Heart left ventricle (tissue), 16 donors: ENCODE results near the gene ZIC2. TPM values are rescaled to one million over a fixed set of nuclear protein-coding genes. Genes with fewer than 3 reads are reported as not detected.

ENCODE experiments used
- ATAC-seq, 4 donors: fragments of 200-7000 bp; cut with Tn5 transposase; one replicate each; pipeline ENCODE4 v1.9.1; 2020 to 2022; ENCODE audit warnings: moderate library complexity in 4 of 4, mild to moderate bottlenecking in 3 of 4, moderate number of reproducible peaks in 1 of 4
- DNase-seq, 5 donors: peaks; one replicate each; pipeline ENCODE4 v3.0.0-alpha.2; 2020
- H3K27ac ChIP-seq, 12 donors: fragments of 200-600 bp; sonication (generic) in 4 of 12; one replicate each; pipeline versions ENCODE4 v1.5.0 to v1.8.0; 2016 to 2022; ENCODE audit warnings: mild to moderate bottlenecking in 2 of 12
- H3K27me3 ChIP-seq, 9 donors: fragments of 200-600 bp; sonication (generic) in 2 of 9; one replicate each; pipeline versions ENCODE4 v1.5.1 to v1.8.0; 2016 to 2022; ENCODE audit warnings: mild to moderate bottlenecking in 3 of 9
- H3K36me3 ChIP-seq, 9 donors: fragments of 200-600 bp; sonication (generic) in 2 of 9; one replicate each; pipeline versions ENCODE4 v1.5.0 to v1.8.0; 2018 to 2022; ENCODE audit warnings: mild to moderate bottlenecking in 2 of 9
- H3K4me1 ChIP-seq, 12 donors: fragments of 200-600 bp; sonication (generic) in 4 of 12; one replicate each; pipeline versions ENCODE4 v1.5.0 to v1.8.0; 2016 to 2022; ENCODE audit warnings: mild to moderate bottlenecking in 3 of 12
- H3K4me3 ChIP-seq, 12 donors: fragments of 200-600 bp; sonication (generic) in 4 of 12; one replicate each; pipeline versions ENCODE4 v1.5.0 to v1.8.0; 2017 to 2022; ENCODE audit warnings: mild to moderate bottlenecking in 9 of 12, moderate library complexity in 4 of 12
- H3K9me3 ChIP-seq, 12 donors: fragments of 200-600 bp; sonication (generic) in 4 of 12; one replicate each; pipeline versions ENCODE4 v1.5.0 to v1.8.0; 2016 to 2022; ENCODE audit warnings: mild to moderate bottlenecking in 1 of 12
- POLR2A ChIP-seq, 2 donors: fragments of 450-650 bp; IDR thresholded peaks; one replicate each; pipeline ENCODE4 v1.6.1; 2017; ENCODE audit warnings: antibody characterized with exemption in 2 of 2, mild to moderate bottlenecking in 2 of 2, moderate library complexity in 2 of 2
- WGBS, 4 donors: extraction: QIAGEN DNeasy Blood & Tissue Kit in 2 of 4; methylation state at CpG; one replicate each; pipeline versions ENCODE4 v1.1.5 to v1.1.7; 2013 to 2018; 5-methylcytosine and 5-hydroxymethylcytosine counted together
- intact Hi-C, 10 donors: fragments of 100-400 bp; cut with DNase I; formaldehyde crosslinking; loops; one replicate each; pipeline versions ENCODE4 v1.11.1 to v1.14.2; 2022
- polyA plus RNA-seq, 2 donors: library from polyadenylated mRNA; stranded (reverse); fragments of 200-250 nt; gene quantifications; one replicate each; pipeline ENCODE4 v1.2.3, GENCODE V29; 2013
- total RNA-seq, 9 donors: library from RNA; depleted of rRNA in 2 of 9; stranded (reverse); fragments of >200 nt in 2 of 9; fragmentation: NEBNext Ultra II Directional in 3 of 9; extraction: Animal tissue kit (Norgen Biotek cat#: 25700) in 3 of 9; gene quantifications; one replicate each; pipeline versions ENCODE4 v1.1.0 to v1.2.4, GENCODE V29; 2016 to 2023
- TF ChIP-seq, protein P1 (sequence below), 12 donors: fragments of 200-600 bp; sonication (generic) in 4 of 12; IDR thresholded peaks; one replicate each; pipeline versions ENCODE4 v1.5.0 to v1.8.0; 2018 to 2022; ENCODE audit warnings: antibody characterized with exemption in 12 of 12, mild to moderate bottlenecking in 5 of 12
- donor health status: ischemic (EF 13 %, LVEDD 7.1; RV severe dilation, severe dysfunction).
- donor health status: healthy with polysubstance abuse.
- donor health status: DM: no; HTN: yes; CAD: no.
- donor health status: DM: no; HTN: no; CAD: no.
- donor health status: ischemic (EF 25% LVEDD 6.9; RV normal size, moderate dysfunction).
- donor health status: ischemic (EF 25% LVEDD 5.7; RV mildly dilated, moderate dysfunction).
- donor health status: healthy.
- donor health status: DM: yes; HTN: yes; CAD: no.
- donor health status: ischemic (EF 35%, LVEDD 5.7; RV mildly dilated, moderate dysfunction).
- donor health status: nonischemic (EF 11% LVEDD 7.7; RV severe dilation, severe dysfunction).
- donor health status: DM: yes; HTN: yes; CAD: no.
- donor health status: PGD.
- donor health status: ischemic (EF 29% LVEDD 5.4; RV normal size, mild dysfunction).
- donor health status: nonischemic (EF 23%, LVEDD 6.1; RV moderate dilation, normal function).

The ZIC2 gene
- total and polyA plus RNA-seq, 11 donors, result not detected

DNA sequence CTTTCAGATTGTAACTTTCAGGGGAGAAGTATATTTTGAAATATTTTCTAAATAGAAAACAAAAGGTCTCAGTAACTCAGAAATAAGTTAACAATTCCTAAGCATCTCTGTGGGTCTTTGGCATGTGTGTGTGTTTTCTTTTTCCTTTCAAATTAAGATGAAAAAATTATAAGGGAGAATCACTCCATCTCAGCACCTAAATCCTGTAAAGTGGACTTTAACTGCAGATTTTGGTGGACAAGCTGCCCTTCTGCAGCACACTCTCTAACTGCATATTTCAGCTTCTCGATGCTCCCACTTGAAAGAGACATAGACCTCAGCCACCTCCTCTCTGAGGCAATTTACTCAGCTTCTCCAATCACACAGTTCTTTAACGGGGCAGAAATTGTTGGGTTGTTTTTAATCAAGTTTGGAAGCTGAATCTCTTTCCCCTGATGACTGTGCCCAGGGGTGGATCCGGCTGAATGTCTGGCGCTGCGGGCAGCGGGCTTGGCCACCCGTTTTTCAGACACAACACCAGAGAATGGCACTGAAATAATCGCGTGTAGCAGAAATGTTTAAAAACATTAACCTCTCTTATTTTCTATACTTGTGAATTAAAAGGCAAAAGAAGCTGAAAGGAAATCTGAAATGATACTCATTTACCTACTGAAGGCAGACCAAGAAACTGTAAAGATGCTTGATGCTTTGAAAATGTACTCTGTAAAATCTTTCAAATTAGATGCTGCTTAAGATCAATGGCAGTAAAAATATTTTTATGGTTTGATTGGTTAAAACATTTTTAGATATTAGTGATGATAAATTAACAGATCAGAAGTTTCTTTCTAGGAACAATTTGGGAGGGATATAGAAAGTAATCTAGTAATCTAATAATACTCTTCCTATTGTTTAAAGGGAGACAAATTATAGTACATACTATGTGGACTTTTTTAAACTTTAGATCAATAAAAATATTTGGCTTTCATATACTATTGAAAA, 12.4 kb downstream of the ZIC2 start:
- H3K27ac ChIP-seq, result no peak overlapping the region
- 9 to 15% (median 10%) methylated on average over 9 of the region's 9 CpGs for WGBS, 4 donors
- no peak for DNase-seq

DNA sequence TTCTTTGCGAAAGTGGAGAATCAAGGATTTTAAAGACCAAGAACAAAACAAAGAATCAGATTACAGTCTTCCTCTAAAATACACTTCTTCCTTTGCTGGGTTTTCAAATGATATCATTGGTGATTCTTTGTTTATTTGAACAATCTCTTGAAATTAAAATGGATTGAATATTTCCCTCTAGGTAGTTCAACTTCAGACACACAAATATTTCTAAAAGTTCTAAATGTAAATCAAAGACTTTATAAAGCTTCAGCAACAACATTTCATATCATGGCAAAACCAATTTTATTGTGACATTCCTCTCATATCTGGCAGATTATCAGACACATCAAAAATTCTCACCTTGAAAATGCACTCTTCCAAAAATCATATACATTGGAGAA, 13.0 kb downstream of the ZIC2 start:
- intact Hi-C loops, result no loop called here

More for the DNA sequence above, 12.4 kb downstream of the ZIC2 start:
- no peak for ATAC-seq
- intact Hi-C loops, result no loop called here
- Histone ChIP-seq H3K36me3 (no peaks in the 10 kb centered on the region), H3K4me1 (peaks cover 0 to 27% (median 0%) of the 10 kb centered on the region in 12 donors), H3K27me3 (peaks cover 86 to 100% (median 99%) of the 10 kb centered on the region in 9 donors), H3K9me3 (no peaks in the 10 kb centered on the region), H3K4me3 (no peak overlapping the region)
- TF ChIP-seq POLR2A (IDR thresholded peaks at IDR 0.05), result no peak
- TF ChIP-seq, protein P1, sequence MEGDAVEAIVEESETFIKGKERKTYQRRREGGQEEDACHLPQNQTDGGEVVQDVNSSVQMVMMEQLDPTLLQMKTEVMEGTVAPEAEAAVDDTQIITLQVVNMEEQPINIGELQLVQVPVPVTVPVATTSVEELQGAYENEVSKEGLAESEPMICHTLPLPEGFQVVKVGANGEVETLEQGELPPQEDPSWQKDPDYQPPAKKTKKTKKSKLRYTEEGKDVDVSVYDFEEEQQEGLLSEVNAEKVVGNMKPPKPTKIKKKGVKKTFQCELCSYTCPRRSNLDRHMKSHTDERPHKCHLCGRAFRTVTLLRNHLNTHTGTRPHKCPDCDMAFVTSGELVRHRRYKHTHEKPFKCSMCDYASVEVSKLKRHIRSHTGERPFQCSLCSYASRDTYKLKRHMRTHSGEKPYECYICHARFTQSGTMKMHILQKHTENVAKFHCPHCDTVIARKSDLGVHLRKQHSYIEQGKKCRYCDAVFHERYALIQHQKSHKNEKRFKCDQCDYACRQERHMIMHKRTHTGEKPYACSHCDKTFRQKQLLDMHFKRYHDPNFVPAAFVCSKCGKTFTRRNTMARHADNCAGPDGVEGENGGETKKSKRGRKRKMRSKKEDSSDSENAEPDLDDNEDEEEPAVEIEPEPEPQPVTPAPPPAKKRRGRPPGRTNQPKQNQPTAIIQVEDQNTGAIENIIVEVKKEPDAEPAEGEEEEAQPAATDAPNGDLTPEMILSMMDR (IDR thresholded peaks at IDR 0.05), result no peak

DNA sequence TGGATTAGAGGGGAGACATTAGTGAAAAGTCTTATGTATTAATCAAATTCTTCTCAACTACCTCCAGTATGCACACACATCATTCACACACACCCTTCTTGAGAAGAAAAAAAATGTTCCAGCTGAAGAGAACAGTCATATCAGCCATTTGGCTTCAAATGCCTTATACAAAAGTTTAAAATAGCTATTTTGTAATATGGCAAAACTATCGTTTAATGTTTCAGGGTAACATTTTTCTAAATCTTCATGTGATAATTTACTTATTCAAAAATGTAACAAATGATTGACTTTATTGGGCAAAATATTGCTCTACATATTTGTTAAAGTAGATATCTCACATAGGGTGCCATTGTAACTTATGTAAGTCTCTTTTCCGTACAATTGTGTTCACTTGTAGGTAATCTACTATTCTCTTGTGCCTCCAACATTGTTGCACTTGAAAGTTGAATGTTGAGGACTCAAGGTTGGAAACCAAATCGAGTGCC, 13.6 kb downstream of the ZIC2 start:
- Histone ChIP-seq H3K36me3 (no peaks in the 10 kb centered on the region), H3K27me3 (peaks cover 74 to 100% (median 98%) of the 10 kb centered on the region in 9 donors), H3K27ac (no peak overlapping the region), H3K9me3 (no peaks in the 10 kb centered on the region), H3K4me3 (no peak overlapping the region), H3K4me1 (peaks cover 0 to 15% (median 0%) of the 10 kb centered on the region in 12 donors)
- WGBS, 4 donors, result 12 to 26% (median 19%) methylated on average over 3 of the region's 3 CpGs
- TF ChIP-seq, protein P1 (IDR thresholded peaks at IDR 0.05), result no peak
- TF ChIP-seq POLR2A (IDR thresholded peaks at IDR 0.05), result no peak
- intact Hi-C loops, result no loop called here
- DNase-seq (no peak), ATAC-seq (no peak)

More for the DNA sequence above, 13.0 kb downstream of the ZIC2 start:
- H3K9me3 ChIP-seq, result no peaks in the 10 kb centered on the region
- no peak overlapping the region for H3K4me3 ChIP-seq
- DNase-seq (no peak), ATAC-seq (no peak)
- peaks cover 79 to 100% (median 98%) of the 10 kb centered on the region in 9 donors for H3K27me3 ChIP-seq
- 10 to 33% (median 19%) methylated on average over 1 of the region's 1 CpG for WGBS, 4 donors
- H3K27ac ChIP-seq, result no peak overlapping the region
- no peaks in the 10 kb centered on the region for H3K36me3 ChIP-seq
- TF ChIP-seq POLR2A (IDR thresholded peaks at IDR 0.05), result no peak
- H3K4me1 ChIP-seq, result peaks cover 0 to 20% (median 0%) of the 10 kb centered on the region in 12 donors

DNA sequence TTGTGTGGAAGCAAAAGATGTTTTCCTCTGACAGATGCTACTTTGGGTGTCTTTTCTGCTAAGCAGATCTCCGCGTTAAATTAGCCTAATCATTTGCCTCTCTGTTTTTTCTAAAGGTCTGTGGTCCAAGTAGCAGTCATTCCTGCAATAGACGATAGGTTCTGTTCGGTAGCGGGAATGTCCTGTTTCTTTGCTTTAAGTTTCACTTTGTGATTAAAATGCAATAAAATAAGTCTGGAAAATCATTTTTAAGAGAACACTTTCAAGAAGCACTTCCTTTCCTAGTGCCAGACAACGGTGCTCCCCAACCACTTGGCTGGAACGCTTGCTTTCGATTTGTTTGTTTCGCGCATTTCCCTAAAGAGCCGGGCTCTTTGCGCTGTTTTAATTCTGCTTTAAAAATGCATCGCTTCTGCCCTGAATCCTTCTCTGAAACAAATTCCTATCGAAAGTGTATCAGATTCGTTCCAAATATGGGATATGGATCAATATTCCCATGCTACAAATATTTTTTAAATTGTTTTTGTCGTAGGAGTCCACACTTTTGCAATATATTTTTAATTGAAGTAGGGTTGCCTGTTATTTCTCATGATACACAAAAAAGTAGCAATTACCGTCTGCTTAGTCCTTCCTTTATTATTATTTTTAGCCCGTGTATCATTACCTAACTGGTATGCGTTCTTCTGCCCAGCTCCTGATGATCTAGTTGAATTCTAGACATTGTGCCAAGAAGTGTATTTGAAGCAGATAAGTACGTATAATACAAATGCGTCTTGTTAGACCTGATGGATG, 14.2 kb downstream of the ZIC2 start:
- TF ChIP-seq, protein P1 (IDR thresholded peaks at IDR 0.05), result no peak
- TF ChIP-seq POLR2A (IDR thresholded peaks at IDR 0.05), result no peak

More for the DNA sequence above, 14.2 kb downstream of the ZIC2 start:
- Histone ChIP-seq H3K36me3 (no peaks in the 10 kb centered on the region), H3K4me1 (peaks cover 0 to 9% (median 0%) of the 10 kb centered on the region in 12 donors), H3K9me3 (no peaks in the 10 kb centered on the region), H3K27me3 (peaks cover 68 to 100% (median 96%) of the 10 kb centered on the region in 9 donors), H3K27ac (no peak overlapping the region), H3K4me3 (no peak overlapping the region)
- intact Hi-C loops, result no loop called here
- DNase-seq, result no peak
- WGBS, 4 donors, result 4 to 8% (median 7%) methylated on average over 21 of the region's 21 CpGs
- no peak for ATAC-seq
